ENCODE measurements around the gene AKNAD1. TPM values are rescaled to one million over a fixed set of nuclear protein-coding genes. Genes with fewer than 3 reads are reported as not detected.

The AKNAD1 gene
- total and polyA plus RNA-seq, 10 of the 15 experiments (the other 5 are each of a cell fraction or from before 2014, with no cell fraction given) = 0.05 to 0.13 (median 0.10) TPM; not detected in 7

DNA sequence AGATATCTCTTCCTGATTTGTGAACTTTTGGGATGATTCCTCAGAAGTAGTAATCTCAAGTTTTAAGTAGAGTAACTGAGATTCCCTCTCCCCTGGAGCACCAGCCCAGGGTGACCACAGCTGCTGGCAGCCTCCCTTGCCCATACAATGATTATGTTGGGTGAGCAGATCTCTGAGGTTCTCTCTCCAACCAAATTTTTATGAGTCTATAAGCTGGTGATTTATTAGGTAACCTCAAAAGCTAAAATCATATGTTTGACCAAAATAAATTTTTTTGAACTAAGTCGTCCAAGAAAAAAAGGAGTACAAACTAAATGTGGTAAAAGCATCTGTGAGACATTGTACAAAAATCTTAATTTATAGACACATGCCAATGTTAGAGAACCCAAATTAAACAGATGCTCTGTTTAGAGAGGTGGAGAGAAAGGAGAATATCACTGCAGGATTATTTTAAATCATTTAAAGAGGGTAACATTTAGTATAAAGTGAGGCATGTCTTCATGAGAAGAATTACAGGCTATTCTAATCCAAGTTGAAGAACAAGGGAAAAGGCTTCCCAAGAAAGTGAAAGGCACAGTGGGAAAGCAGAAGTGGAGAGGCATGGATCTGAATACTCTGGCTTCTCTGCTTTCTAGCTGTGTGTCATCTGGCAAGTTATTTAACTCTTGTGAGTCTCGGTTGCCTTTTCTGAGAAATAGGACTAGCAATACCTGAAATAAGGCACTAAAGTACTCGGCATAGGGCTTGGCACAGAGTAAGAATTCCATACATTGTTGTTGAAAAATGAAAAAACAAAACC, 2.5 kb downstream of the AKNAD1 start:
- ChIA-PET RAD21 (ENCODE audit: unreplicated experiment) (no interaction called here), POLR2A (interaction anchor here (0.5 kb wide), 1 partner anchor 424 kb away, joined by 6 read pairs; no protein-coding TSS in a partner anchor), CTCF (interaction anchor here (1.0 kb wide), 1 partner anchor 25 kb away, joined by 4 read pairs; no protein-coding TSS in a partner anchor), SMC1A (ENCODE audit: uncharacterized antibody, unreplicated experiment) (interaction anchor here (1.0 to 1.3 kb wide), 2 partner anchors 8 to 27 kb away, joined by 3 to 4 read pairs; no protein-coding TSS in a partner anchor)
- DNase-seq (ENCODE audit: low read depth, low spot score) = no peak
- H3K4me2 ChIP-seq (ENCODE audit: control insufficient read depth, insufficient read depth) = no peak overlapping the region
- no peaks in the 10 kb centered on the region for H3K79me2 ChIP-seq (ENCODE audit: control insufficient read depth, insufficient read depth, low read length)
- in situ Hi-C loops (cut with MboI) (no loop called here), intact Hi-C loops (cut with micrococcal nuclease; ENCODE audit: unreplicated experiment) (no loop called here)
- no peaks in the 10 kb centered on the region for H4K20me1 ChIP-seq (ENCODE audit: control insufficient read depth, insufficient read depth)
- no peak overlapping the region for H2AFZ ChIP-seq (ENCODE audit: control insufficient read depth, low read depth, low read length)
- H3K4me1 ChIP-seq (ENCODE audit: control insufficient read depth, insufficient read depth, low read length) = no peaks in the 10 kb centered on the region
- BruUV-seq (replicated peaks) = no TSS peak
- no peak for ATAC-seq
- 31% methylated on average over 3 of the region's 3 CpGs for WGBS (ENCODE audit: insufficient coverage, insufficient replicate concordance, low lambda C conversion rate, missing lambda C conversion rate)
- TF ChIP-seq NBN (IDR thresholded peaks at IDR 0.05) = no peak
- no peak for TF ChIP-seq CHD4 (IDR thresholded peaks at IDR 0.05)
- TF ChIP-seq FOS (IDR thresholded peaks at IDR 0.05; ENCODE audit: borderline replicate concordance, extremely low read depth, insufficient read length) = no peak
- TF ChIP-seq, protein P1, sequence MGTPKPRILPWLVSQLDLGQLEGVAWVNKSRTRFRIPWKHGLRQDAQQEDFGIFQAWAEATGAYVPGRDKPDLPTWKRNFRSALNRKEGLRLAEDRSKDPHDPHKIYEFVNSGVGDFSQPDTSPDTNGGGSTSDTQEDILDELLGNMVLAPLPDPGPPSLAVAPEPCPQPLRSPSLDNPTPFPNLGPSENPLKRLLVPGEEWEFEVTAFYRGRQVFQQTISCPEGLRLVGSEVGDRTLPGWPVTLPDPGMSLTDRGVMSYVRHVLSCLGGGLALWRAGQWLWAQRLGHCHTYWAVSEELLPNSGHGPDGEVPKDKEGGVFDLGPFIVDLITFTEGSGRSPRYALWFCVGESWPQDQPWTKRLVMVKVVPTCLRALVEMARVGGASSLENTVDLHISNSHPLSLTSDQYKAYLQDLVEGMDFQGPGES (IDR thresholded peaks at IDR 0.05) = no peak
- TF ChIP-seq, protein P2, sequence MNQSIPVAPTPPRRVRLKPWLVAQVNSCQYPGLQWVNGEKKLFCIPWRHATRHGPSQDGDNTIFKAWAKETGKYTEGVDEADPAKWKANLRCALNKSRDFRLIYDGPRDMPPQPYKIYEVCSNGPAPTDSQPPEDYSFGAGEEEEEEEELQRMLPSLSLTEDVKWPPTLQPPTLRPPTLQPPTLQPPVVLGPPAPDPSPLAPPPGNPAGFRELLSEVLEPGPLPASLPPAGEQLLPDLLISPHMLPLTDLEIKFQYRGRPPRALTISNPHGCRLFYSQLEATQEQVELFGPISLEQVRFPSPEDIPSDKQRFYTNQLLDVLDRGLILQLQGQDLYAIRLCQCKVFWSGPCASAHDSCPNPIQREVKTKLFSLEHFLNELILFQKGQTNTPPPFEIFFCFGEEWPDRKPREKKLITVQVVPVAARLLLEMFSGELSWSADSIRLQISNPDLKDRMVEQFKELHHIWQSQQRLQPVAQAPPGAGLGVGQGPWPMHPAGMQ (IDR thresholded peaks at IDR 0.05; ENCODE audit: borderline replicate concordance) = no peak
- TF ChIP-seq EGR1 (IDR thresholded peaks at IDR 0.05; ENCODE audit: borderline replicate concordance in 1 of 2, low read depth in 2 of 2, low read length in 2 of 2) = no peak
- no peak for TF ChIP-seq PML (IDR thresholded peaks at IDR 0.05; ENCODE audit: low read length)
- no peak for TF ChIP-seq LARP7 (IDR thresholded peaks at IDR 0.05)
- TF ChIP-seq SUPT20H (IDR thresholded peaks at IDR 0.05; ENCODE audit: borderline replicate concordance, control insufficient read depth, low read depth, low read length) = no peak
- no peak for TF ChIP-seq NFIC (IDR thresholded peaks at IDR 0.05; ENCODE audit: low read depth, low read length)
- no peak for TF ChIP-seq ZNF217 (IDR thresholded peaks at IDR 0.05)
- no peak for TF ChIP-seq CEBPB (IDR thresholded peaks at IDR 0.05; ENCODE audit: borderline replicate concordance in 1 of 2, low read depth in 2 of 2, low read length in 2 of 2)
- no peak for TF ChIP-seq RFX5 (IDR thresholded peaks at IDR 0.05; ENCODE audit: low read depth, low read length)
- no peaks in the 10 kb centered on the region for H3K9me3 ChIP-seq (replicated peaks; ENCODE audit: control insufficient read depth, insufficient read depth, low read length)
- H3K9ac ChIP-seq (ENCODE audit: control insufficient read depth, insufficient read depth, low read length) = no peak overlapping the region
- no peak for FAIRE-seq
- no peak overlapping the region for H3K4me3 ChIP-seq
- H3K36me3 ChIP-seq (ENCODE audit: control insufficient read depth in 2 of 2, insufficient read depth in 2 of 2, low read length in 1 of 2) = no peaks in the 10 kb centered on the region
- H3K27ac ChIP-seq (ENCODE audit: control insufficient read depth, insufficient read depth) = no peak overlapping the region
- H3K27me3 ChIP-seq (replicated peaks in 1 of 2; ENCODE audit: control insufficient read depth in 2 of 2, insufficient read depth in 2 of 2, low read length in 1 of 2) = no peaks in the 10 kb centered on the region; a peak in 2 of 4 replicates

Data from GM12878 (cell line).